Loucy (cell line): ENCODE measurements around the gene PGP.

Experiments used
- H2AFZ ChIP-seq: fragments of 200-600 bp; sonication (generic); 2 replicates; pipeline ENCODE4 v1.6.0; 2016; ENCODE audit warnings: antibody characterized with exemption, mild to moderate bottlenecking, low read length, moderate library complexity
- H3F3A ChIP-seq: fragments of 200-600 bp; 2 replicates; pipeline ENCODE4 v1.6.0; 2016; ENCODE audit warnings: antibody characterized with exemption, low read depth, mild to moderate bottlenecking
- H3K27me3 ChIP-seq: fragments of 200-600 bp; sonication (generic); 2 replicates; pipeline ENCODE4 v1.6.1; 2014; ENCODE audit warnings: low read length, mild to moderate bottlenecking; ENCODE audit not compliant: insufficient read depth, poor library complexity, severe bottlenecking
- H3K36me3 ChIP-seq: fragments of 200-600 bp; sonication (generic); 2 replicates; pipeline ENCODE4 v1.6.1; 2016; ENCODE audit warnings: low read length; ENCODE audit not compliant: insufficient read depth
- H3K4me1 ChIP-seq: fragments of 200-600 bp; sonication (generic); 2 replicates; pipeline ENCODE4 v1.5.1; 2014; ENCODE audit warnings: low read length, mild to moderate bottlenecking; ENCODE audit not compliant: insufficient read depth, poor library complexity, severe bottlenecking
- H3K4me2 ChIP-seq: fragments of 200-600 bp; sonication (generic); 2 replicates; pipeline ENCODE4 v1.6.0; 2014; ENCODE audit warnings: antibody characterized with exemption, low read length, low read depth, mild to moderate bottlenecking; ENCODE audit not compliant: poor library complexity, severe bottlenecking
- H3K4me3 ChIP-seq: fragments of 200-600 bp; sonication (generic); 2 replicates; pipeline ENCODE4 v1.5.1; 2014; ENCODE audit warnings: low read length, mild to moderate bottlenecking, mixed read lengths; ENCODE audit not compliant: poor library complexity, severe bottlenecking
- H3K79me2 ChIP-seq: fragments of 200-600 bp; sonication (generic); 2 replicates; pipeline ENCODE4 v1.6.1; 2014; ENCODE audit warnings: low read length; ENCODE audit not compliant: insufficient read depth
- H3K9ac ChIP-seq: fragments of 200-600 bp; sonication (generic); 2 replicates; pipeline ENCODE4 v1.6.0; 2014; ENCODE audit warnings: mild to moderate bottlenecking, low read depth, low read length, moderate library complexity; ENCODE audit not compliant: poor library complexity, severe bottlenecking
- H3K9me2 ChIP-seq: fragments of 200-600 bp; sonication (generic); replicated peaks from 2 replicates; pipeline ENCODE4 v1.6.1; 2016; ENCODE audit warnings: low read depth, low read length, mixed read lengths
- H3K9me3 ChIP-seq: fragments of 200-600 bp; sonication (generic); 2 replicates; pipeline ENCODE4 v1.6.1; 2014; ENCODE audit warnings: mild to moderate bottlenecking, antibody characterized with exemption, low read length, low read depth; ENCODE audit not compliant: insufficient read depth
- H4K20me1 ChIP-seq: fragments of 200-600 bp; sonication (generic); 2 replicates; pipeline ENCODE4 v1.6.0; 2014; ENCODE audit warnings: antibody characterized with exemption, low read length, mild to moderate bottlenecking; ENCODE audit not compliant: insufficient read depth, poor library complexity, severe bottlenecking
- EZH2phosphoT487 ChIP-seq: fragments of 200-600 bp; IDR thresholded peaks from 2 replicates; pipeline ENCODE4 v1.6.1; 2018; ENCODE audit warnings: antibody characterized with exemption, mild to moderate bottlenecking, moderate library complexity, borderline replicate concordance
- TF ChIP-seq, protein P1 (sequence below): fragments of 200-600 bp; sonication (generic); conservative IDR thresholded peaks from 2 replicates; pipeline ENCODE4 v1.5.1; 2014; ENCODE audit warnings: mild to moderate bottlenecking, antibody characterized with exemption, low read length

Gene PGP

DNA sequence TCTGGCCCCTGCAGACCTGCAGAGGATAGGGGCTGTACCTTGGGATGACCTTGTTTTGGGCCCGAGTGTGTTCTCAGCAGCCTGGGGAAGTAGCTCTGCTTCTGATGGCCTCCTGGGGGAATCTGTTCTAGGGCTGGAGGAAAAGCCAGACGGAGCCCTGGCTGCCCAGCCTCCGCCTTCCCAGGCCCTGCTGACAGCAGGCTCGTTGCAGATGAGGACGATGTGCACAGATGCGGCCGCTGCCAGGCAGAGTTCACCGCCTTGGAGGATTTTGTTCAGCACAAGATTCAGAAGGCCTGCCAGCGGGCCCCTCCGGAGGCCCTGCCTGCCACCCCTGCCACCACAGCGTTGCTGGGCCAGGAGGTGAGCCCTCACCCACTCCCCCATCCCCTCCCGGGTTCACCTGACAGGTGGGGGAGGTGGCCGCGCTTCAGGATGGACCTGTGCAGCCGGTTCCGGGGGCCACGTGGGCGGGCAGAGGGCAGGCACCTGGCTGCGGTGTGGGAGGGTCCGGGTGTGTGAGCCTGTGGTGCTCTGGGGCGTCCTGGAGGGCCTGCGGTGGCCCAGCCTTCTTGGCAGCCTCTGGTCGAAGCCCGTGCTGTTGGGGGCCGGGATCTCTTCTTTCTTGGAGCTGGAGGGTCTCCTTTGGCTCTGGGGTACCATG, 13.7 kb upstream of the PGP start:
- H2AFZ ChIP-seq, result no peak overlapping the region
- no peaks in the 10 kb centered on the region; the same call in 1 of the 2 replicates for H3K36me3 ChIP-seq
- peaks cover 41% of the 10 kb centered on the region for H3K79me2 ChIP-seq
- no peaks in the 10 kb centered on the region for H3K27me3 ChIP-seq
- no peak overlapping the region for H3K9ac ChIP-seq
- TF ChIP-seq, protein P1, sequence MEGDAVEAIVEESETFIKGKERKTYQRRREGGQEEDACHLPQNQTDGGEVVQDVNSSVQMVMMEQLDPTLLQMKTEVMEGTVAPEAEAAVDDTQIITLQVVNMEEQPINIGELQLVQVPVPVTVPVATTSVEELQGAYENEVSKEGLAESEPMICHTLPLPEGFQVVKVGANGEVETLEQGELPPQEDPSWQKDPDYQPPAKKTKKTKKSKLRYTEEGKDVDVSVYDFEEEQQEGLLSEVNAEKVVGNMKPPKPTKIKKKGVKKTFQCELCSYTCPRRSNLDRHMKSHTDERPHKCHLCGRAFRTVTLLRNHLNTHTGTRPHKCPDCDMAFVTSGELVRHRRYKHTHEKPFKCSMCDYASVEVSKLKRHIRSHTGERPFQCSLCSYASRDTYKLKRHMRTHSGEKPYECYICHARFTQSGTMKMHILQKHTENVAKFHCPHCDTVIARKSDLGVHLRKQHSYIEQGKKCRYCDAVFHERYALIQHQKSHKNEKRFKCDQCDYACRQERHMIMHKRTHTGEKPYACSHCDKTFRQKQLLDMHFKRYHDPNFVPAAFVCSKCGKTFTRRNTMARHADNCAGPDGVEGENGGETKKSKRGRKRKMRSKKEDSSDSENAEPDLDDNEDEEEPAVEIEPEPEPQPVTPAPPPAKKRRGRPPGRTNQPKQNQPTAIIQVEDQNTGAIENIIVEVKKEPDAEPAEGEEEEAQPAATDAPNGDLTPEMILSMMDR, result no peak
- TF ChIP-seq EZH2phosphoT487, result no peak
- no peaks in the 10 kb centered on the region for H3K9me2 ChIP-seq
- H3K4me3 ChIP-seq, result no peak overlapping the region
- peaks cover 3% of the 10 kb centered on the region for H4K20me1 ChIP-seq
- H3K4me2 ChIP-seq, result no peak overlapping the region
- no peaks in the 10 kb centered on the region for H3K9me3 ChIP-seq
- no peaks in the 10 kb centered on the region for H3F3A ChIP-seq
- H3K4me1 ChIP-seq, result no peaks in the 10 kb centered on the region

DNA sequence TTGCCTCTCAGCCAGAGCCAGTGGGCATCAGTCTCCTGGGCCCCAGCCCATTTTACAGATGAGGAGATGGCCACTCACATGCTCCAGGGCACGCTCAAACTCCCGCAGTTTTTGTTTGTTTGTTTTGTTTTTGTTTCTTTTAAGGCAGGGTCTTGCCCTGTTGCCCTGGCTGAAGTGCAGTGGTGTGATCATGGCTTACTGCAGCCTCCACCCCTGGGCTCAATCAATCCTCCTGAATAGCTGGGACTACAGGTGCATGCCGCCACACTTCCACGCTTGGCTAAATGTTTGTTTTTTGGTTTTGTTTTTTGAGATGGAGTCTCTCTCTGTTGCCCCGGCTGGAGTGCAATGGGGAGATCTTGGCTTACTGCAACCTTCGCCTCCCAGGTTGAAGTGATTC, 12.3 kb upstream of the PGP start:
- TF ChIP-seq, protein P1, result no peak
- TF ChIP-seq EZH2phosphoT487, result no peak
- Histone ChIP-seq H4K20me1 (peaks cover 3% of the 10 kb centered on the region), H3K4me1 (no peaks in the 10 kb centered on the region), H3K9me2 (no peaks in the 10 kb centered on the region), H3K36me3 (no peaks in the 10 kb centered on the region), H3K9ac (no peak overlapping the region), H2AFZ (no peak overlapping the region), H3K27me3 (no peaks in the 10 kb centered on the region), H3K4me2 (peak overlapping the region; percentile 79), H3K9me3 (no peaks in the 10 kb centered on the region), H3F3A (no peaks in the 10 kb centered on the region), H3K4me3 (no peak overlapping the region), H3K79me2 (peaks cover 41% of the 10 kb centered on the region)

DNA sequence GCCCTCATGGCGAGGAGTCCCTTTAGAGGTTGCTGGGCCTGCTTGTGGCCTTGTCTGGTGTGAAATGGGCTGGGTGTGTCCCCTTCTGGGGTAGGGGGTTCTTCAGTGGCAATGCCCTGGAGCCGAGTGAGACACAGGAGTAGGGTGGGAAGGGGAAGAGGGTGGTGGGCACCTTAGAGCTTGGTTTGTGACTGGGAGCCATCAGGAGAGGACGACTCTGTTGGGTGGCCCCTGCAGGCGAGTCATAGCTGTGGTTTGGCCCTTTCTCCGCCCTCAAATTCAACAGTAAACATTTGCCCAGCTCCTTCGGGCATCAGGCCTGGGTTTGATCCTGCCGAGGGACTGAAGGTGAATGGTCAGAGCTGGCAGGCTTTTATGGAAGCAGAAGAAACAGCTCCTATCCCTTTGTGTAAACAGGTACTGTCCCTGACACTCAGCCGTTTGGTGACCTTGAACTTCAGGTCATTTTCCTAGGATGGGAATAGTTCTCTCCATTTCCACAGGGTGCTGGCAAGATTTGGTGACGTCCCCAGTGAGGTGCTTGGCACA, 11.7 kb upstream of the PGP start:
- Histone ChIP-seq H3K9me2 (no peaks in the 10 kb centered on the region), H3K4me2 (peak overlapping the region; percentile 79), H3K36me3 (no peaks in the 10 kb centered on the region), H4K20me1 (peaks cover 3% of the 10 kb centered on the region), H3K4me1 (no peaks in the 10 kb centered on the region), H3K9ac (no peak overlapping the region), H3K4me3 (peak overlapping the region; percentile 38), H3K79me2 (peaks cover 41% of the 10 kb centered on the region), H2AFZ (no peak overlapping the region), H3K9me3 (no peaks in the 10 kb centered on the region), H3F3A (no peaks in the 10 kb centered on the region), H3K27me3 (no peaks in the 10 kb centered on the region)
- TF ChIP-seq EZH2phosphoT487, result no peak
- TF ChIP-seq, protein P1, result no peak
